Spinal cord (tissue), 10 donors: ENCODE measurements around the gene RRP12. TPM values are rescaled to one million over a fixed set of nuclear protein-coding genes. Genes with fewer than 3 reads are reported as not detected.

ENCODE experiments used
- DNase-seq, 6 donors: peaks; one replicate each; pipeline versions ENCODE4 v3.0.0 to v3.0.0-alpha.2; 2013 to 2015; ENCODE audit warnings: low spot score in 6 of 6, low read depth in 4 of 6
- H3K27ac ChIP-seq: one replicate; pipeline ENCODE4 v1.5.1; 2013; ENCODE audit warnings: low read depth, low read length, control low read depth
- H3K27me3 ChIP-seq: one replicate; pipeline ENCODE4 v1.6.1; 2013; ENCODE audit warnings: low read length; ENCODE audit not compliant: control insufficient read depth, insufficient read depth
- H3K36me3 ChIP-seq: one replicate; pipeline ENCODE4 v1.6.1; 2013; ENCODE audit warnings: low read length; ENCODE audit not compliant: control insufficient read depth, insufficient read depth
- H3K4me1 ChIP-seq: one replicate; pipeline ENCODE4 v1.6.1; 2013; ENCODE audit warnings: low read length; ENCODE audit not compliant: control insufficient read depth, insufficient read depth
- H3K4me3 ChIP-seq: one replicate; pipeline ENCODE4 v1.5.1; 2013; ENCODE audit warnings: low read depth, low read length, control low read depth
- H3K9me3 ChIP-seq: one replicate; pipeline ENCODE4 v1.6.1; 2013; ENCODE audit warnings: low read length; ENCODE audit not compliant: control insufficient read depth, insufficient read depth
- WGBS: methylation state at CpG from one replicate; pipeline ENCODE4 v1.1.5; 2013; ENCODE audit warnings: missing lambda C conversion rate; ENCODE audit not compliant: insufficient coverage; 5-methylcytosine and 5-hydroxymethylcytosine counted together
- polyA plus RNA-seq, 2 donors: library from polyadenylated mRNA; unstranded; fragments of 120-200 nt; gene quantifications; one replicate each; pipeline ENCODE4 v1.2.1, GENCODE V29; 2013; ENCODE audit not compliant: insufficient read length in 2 of 2
- total RNA-seq, 2 donors: library from RNA; depleted of rRNA in 1 of 2; stranded (reverse); fragments of 120-200 nt in 1 of 2; fragments of >200 nt in 1 of 2; gene quantifications; one replicate each; pipeline versions ENCODE4 v1.2.3 to v1.2.4, GENCODE V29; 2013 to 2014
- donor health status: healthy.

RRP12 gene
- total and polyA plus RNA-seq, 4 donors: 9.7 to 28.3 (median 19.4) TPM

DNA sequence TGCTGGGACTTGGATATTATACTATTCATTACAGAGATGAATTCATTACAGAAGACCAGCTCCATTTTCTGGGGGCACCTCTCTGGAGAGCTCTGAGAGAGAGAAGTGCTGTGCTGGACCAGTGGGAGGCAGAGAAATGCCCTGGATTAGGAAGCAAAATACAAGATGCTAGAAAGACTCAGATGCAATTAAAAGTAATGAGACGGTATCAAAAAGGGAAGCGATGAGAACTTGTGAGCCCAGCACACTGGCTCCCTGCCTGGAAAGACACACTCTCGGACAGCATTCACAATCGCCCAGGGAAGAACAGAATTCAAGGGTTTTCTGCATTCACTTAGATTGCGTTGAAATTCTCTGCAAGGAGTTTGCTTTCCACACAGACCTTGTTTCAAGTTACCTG is 63.1 kb downstream of the RRP12 start:
- peak in 2 of 6 donors; percentile 32 to 77 for DNase-seq
- H3K4me3 ChIP-seq: no peak overlapping the region

DNA sequence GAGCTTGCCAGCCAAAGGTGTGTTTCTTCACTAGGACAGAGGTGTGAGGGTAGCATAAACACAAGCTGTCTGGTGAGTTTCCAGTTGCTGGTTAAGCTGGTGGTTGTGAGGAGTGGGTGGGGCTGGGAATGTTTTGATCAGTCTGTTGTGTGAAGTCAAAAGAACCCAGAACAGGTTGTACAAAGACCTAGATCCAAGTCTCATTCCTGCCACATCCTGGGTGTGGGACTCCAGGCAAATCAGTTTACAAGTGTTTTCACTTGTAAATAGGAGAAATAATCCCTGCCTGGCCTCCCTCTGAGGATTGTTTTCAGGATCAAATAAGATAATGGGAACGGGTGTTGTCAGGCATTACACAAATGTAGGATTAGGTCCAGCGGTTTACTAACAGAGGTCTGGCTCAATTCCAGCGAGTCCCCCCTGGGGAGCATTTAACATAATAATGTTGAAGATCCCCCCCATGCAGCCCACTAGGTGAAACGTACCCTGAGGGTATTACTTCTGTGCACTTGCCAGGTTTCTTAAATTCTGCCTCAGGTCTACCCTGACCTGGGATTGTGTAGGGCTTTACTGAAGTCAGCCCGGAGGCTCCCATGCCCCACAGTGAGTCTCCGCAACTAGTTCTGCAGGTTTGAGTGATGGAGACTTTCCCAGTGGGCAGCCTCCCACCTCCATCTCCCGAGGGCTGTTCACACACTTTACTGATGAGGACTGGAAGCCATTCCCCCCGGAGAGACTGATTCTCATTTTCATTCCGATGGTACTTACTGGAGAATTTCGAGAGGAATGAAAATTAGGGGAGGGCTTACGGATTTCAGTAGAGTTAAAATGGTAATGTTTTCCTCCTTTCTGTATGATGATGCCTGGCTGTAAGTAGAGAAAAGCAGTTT is 64.0 kb downstream of the RRP12 start:
- Histone ChIP-seq H3K27ac (no peak overlapping the region), H3K27me3 (peaks cover 15% of the 10 kb centered on the region), H3K36me3 (no peaks in the 10 kb centered on the region), H3K4me3 (no peak overlapping the region), H3K4me1 (peaks cover 21% of the 10 kb centered on the region), H3K9me3 (no peaks in the 10 kb centered on the region)
- 22% methylated on average over 3 of the region's 11 CpGs for WGBS
- DNase-seq: peak in 2 of 6 donors; percentile 28 to 84

More for the DNA sequence above, 63.1 kb downstream of the RRP12 start:
- WGBS: 17% methylated on average over 5 of the region's 5 CpGs
- Histone ChIP-seq H3K27me3 (peaks cover 15% of the 10 kb centered on the region), H3K36me3 (no peaks in the 10 kb centered on the region), H3K27ac (no peak overlapping the region), H3K9me3 (no peaks in the 10 kb centered on the region), H3K4me1 (peaks cover 16% of the 10 kb centered on the region)

GRCh38 chr10:97336446-97336845 is 64.7 kb downstream of the RRP12 start:
- H3K27ac ChIP-seq: no peak overlapping the region
- DNase-seq: no peak
- H3K27me3 ChIP-seq: peaks cover 15% of the 10 kb centered on the region
- H3K4me1 ChIP-seq: peaks cover 28% of the 10 kb centered on the region
- WGBS: no CpG with 5 or more reads among the region's 5 CpGs
- H3K9me3 ChIP-seq: no peaks in the 10 kb centered on the region
- H3K36me3 ChIP-seq: peaks cover under 1% of the 10 kb centered on the region
- no peak overlapping the region for H3K4me3 ChIP-seq

DNA sequence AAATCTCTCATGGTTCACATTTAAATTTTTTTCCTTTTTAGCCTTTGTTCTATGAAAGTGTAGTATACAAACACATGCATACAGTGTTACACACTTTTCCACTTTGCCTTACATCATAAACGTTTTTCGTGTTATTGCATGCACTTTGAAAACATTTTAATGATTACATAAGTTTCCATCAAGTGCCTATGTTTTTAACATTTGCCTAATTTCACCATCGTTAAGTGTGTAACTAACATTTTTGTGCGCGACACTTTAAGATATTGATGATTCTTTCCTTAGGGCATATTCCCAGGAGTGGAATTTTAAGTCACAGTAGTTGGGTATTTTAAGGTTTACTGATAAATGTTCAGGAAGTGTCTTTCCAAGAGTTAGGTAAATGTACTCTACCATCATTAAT is 65.1 kb downstream of the RRP12 start:
- H3K36me3 ChIP-seq: peaks cover 2% of the 10 kb centered on the region
- H3K4me3 ChIP-seq: no peak overlapping the region
- no CpG with 5 or more reads among the region's 5 CpGs for WGBS
- no peak overlapping the region for H3K27ac ChIP-seq
- H3K4me1 ChIP-seq: peaks cover 31% of the 10 kb centered on the region
- H3K27me3 ChIP-seq: peaks cover 15% of the 10 kb centered on the region
- no peaks in the 10 kb centered on the region for H3K9me3 ChIP-seq
- DNase-seq: peak in 2 of 6 donors; percentile 9 to 16

DNA sequence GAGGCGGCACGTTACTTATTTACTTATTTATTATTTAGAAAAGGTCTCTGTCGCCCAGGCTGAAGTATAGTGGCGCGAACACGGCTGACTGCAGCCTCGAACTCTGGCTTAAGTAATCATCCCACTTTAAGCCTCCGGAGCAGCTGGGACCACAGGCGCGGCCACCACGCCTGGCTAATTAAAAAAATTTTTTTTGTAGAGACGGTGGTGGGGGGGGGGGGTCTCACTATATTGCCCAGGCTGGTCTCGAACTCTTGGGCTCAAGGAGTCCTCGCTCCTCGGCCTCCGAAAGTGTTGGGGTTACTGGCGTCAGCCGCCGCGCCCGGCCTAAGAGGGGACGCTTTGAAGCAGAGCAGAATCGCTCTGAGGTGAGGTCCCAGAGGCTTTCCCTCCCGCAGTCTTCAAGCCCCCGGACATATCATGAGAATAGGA is 65.9 kb downstream of the RRP12 start:
- Histone ChIP-seq H3K27me3 (peaks cover 15% of the 10 kb centered on the region), H3K27ac (no peak overlapping the region), H3K4me3 (peak overlapping the region; percentile 67), H3K36me3 (peaks cover 2% of the 10 kb centered on the region), H3K4me1 (peaks cover 31% of the 10 kb centered on the region), H3K9me3 (no peaks in the 10 kb centered on the region)
- no peak for DNase-seq
- 4% methylated on average over 20 of the region's 25 CpGs for WGBS

DNA sequence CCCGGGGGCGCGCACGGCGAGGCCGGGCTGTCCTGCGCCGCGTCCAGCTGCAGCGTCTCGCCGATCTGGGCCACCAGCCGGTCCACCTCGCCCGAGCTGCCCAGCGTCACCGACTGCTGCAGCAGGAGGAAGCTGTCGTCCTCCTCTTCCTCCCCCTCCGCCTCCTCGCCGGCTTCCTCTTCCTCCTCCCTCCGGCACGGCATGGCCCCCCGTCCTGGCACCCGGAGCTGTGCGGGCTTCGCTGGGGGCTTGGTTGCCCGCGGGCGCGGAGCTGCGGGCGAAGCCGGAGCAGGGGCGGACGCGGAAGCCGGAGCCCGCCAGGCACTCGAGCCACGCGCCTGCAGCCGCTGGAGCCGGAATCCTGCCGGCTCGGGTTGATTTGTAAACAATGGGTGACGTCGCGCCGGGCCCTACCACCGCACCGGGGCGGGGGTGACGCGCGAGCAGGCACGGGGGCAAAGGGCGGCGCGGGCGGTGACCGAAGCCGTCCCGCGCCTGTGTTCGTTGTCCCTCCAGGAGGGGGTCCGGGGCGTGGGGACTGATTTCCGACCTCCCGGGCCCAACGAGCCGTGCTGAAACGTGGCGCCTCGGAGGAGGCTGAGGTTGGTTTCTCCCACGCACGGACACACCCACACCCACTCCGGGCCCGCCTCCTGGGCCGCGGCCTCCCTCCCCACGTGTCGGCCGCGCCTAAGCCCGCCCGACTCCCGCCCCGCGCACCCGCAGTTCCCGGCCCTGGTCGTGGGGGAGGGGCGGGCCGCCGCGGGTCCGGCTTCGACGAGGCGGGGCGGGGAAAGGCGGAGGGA is 66.6 kb downstream of the RRP12 start, which contains the start of gene FRAT2:
Gene FRAT2, minus strand, starts transcription at position 360 of the 806 bp plus-strand sequence. Its CDS starts 157 bp downstream, at position 203.
- H3K36me3 ChIP-seq: peaks cover 2% of the 10 kb centered on the region
- peak within 1 kb of the TSS; percentile 67 for H3K4me3 ChIP-seq
- peak in 5 of 6 donors; percentile 81 to 97 (median 87) for DNase-seq
- peaks cover 15% of the 10 kb centered on the region for H3K27me3 ChIP-seq
- peak within 1 kb of the TSS; percentile 78 for H3K27ac ChIP-seq
- no peaks in the 10 kb centered on the region for H3K9me3 ChIP-seq
- H3K4me1 ChIP-seq: peaks cover 31% of the 10 kb centered on the region
- WGBS: under 1% methylated on average over 75 of the region's 103 CpGs

- peak overlapping the region; percentile 67 for H3K4me3 ChIP-seq
- H3K27ac ChIP-seq: no peak overlapping the region
- peaks cover 4% of the 10 kb centered on the region for H3K36me3 ChIP-seq
- no peaks in the 10 kb centered on the region for H3K9me3 ChIP-seq
- WGBS: under 1% methylated on average over 89 of the region's 89 CpGs
- DNase-seq: peak in 1 of 6 donors; percentile 60
- H3K27me3 ChIP-seq: peaks cover 15% of the 10 kb centered on the region
- H3K4me1 ChIP-seq: peaks cover 31% of the 10 kb centered on the region
These were observed 67.4 kb downstream of the RRP12 start for GRCh38 chr10:97333601-97334369.

DNA sequence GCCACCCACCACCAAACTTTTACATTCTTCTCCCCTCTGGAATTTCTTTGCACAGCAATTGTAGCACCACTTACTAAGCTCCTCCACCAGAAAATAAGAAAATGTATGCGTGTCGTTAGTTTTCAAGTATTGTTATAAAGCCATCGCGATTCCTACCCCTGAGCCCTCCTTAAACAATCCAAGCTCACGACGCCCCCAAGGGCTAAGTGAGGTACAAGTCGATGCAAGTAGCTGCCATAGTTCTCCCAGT is 67.9 kb downstream of the RRP12 start:
- Histone ChIP-seq H3K36me3 (peaks cover 4% of the 10 kb centered on the region), H3K4me3 (peak overlapping the region; percentile 58), H3K27ac (no peak overlapping the region), H3K9me3 (no peaks in the 10 kb centered on the region), H3K27me3 (peaks cover 15% of the 10 kb centered on the region), H3K4me1 (peaks cover 31% of the 10 kb centered on the region)
- 0% methylated on average over 5 of the region's 7 CpGs for WGBS
- peak in 3 of 6 donors; percentile 35 to 79 (median 68) for DNase-seq
